ENCODE data around the gene CYP39A1. TPM values are rescaled to one million over a fixed set of nuclear protein-coding genes. Genes with fewer than 3 reads are reported as not detected.

Gene CYP39A1
- total RNA-seq, 2 donors from 2014 or later = 17.6 to 31.2 TPM

DNA sequence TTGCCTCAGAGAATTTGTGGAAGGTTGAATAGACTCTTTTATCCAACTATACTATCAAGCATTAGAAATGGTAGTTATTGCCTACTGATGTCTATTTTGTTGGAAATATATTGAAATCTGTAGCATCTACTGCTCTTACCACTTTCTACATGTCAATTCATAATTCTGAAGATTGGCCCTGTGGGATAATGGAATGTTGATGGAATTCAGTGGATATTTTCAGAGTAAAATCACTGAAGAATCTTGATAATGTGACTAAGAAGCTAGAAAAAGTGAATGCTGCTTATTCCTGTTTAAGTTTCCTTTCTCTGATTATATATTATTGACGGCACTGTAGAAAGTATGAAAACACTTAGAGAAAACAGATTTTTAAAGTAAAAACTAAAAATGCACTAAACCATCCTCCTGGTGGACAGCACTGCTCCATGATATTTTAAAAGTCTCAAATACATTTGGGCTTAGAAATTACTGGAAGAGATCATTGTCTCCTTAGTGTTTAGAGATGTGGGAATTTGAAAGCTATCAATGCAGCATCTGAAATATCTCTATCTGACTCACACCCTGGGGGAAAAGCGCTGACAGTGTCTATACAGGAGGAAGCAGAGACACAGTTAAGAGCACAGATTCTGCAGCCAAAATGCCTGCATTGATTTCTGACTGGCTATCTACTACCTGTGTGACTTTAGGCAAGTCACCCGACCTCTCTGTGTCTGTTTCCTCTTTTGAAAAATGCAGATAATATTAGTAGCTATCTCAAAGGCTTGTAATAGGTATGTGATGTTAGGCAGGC, 123.5 kb downstream of the CYP39A1 start:
- no peak overlapping the region for H3K27ac ChIP-seq
- H3K9me3 ChIP-seq = no peaks in the 10 kb centered on the region
- H3K36me3 ChIP-seq = no peaks in the 10 kb centered on the region
- 91% methylated on average over 3 of the region's 3 CpGs for WGBS
- TF ChIP-seq POLR2A (IDR thresholded peaks at IDR 0.05) (no peak), POLR2AphosphoS5 (IDR thresholded peaks at IDR 0.05) (no peak)
- TF ChIP-seq, protein P1, sequence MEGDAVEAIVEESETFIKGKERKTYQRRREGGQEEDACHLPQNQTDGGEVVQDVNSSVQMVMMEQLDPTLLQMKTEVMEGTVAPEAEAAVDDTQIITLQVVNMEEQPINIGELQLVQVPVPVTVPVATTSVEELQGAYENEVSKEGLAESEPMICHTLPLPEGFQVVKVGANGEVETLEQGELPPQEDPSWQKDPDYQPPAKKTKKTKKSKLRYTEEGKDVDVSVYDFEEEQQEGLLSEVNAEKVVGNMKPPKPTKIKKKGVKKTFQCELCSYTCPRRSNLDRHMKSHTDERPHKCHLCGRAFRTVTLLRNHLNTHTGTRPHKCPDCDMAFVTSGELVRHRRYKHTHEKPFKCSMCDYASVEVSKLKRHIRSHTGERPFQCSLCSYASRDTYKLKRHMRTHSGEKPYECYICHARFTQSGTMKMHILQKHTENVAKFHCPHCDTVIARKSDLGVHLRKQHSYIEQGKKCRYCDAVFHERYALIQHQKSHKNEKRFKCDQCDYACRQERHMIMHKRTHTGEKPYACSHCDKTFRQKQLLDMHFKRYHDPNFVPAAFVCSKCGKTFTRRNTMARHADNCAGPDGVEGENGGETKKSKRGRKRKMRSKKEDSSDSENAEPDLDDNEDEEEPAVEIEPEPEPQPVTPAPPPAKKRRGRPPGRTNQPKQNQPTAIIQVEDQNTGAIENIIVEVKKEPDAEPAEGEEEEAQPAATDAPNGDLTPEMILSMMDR (IDR thresholded peaks at IDR 0.05) = no peak
- no peak for DNase-seq (ENCODE audit: low spot score)
- no peaks in the 10 kb centered on the region for H3K4me1 ChIP-seq (replicated peaks)
- no peak overlapping the region for H3K4me3 ChIP-seq
- intact Hi-C loops (cut with DNase I) = no loop called here
- no peaks in the 10 kb centered on the region for H3K27me3 ChIP-seq (replicated peaks; ENCODE audit: insufficient read depth)

DNA sequence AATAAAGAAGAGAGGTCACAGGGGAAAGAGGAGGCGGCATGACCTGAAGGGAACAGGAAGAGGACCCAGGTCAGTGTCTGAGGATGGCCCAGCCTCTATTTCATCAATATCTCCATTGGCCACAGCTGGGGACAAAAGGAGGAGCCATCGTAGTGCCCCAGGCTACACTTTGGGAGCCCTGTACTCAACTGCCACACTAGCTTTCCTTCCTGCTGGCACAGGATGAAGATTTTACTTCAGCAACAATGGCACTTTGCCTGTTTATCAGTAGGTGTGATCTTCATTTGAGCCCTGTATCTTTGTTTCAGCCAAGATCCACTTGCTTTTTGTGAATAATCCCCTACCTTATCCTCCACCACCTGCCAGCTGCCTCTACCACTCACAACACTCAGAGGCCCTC, 126.0 kb downstream of the CYP39A1 start:
- H3K4me3 ChIP-seq = no peak overlapping the region
- WGBS = 64% methylated on average over 2 of the region's 2 CpGs
- H3K27ac ChIP-seq = no peak overlapping the region
- no peaks in the 10 kb centered on the region for H3K9me3 ChIP-seq
- no peaks in the 10 kb centered on the region for H3K36me3 ChIP-seq
- no peak for DNase-seq (ENCODE audit: low spot score)
- intact Hi-C loops (cut with DNase I) = no loop called here
- H3K27me3 ChIP-seq (replicated peaks; ENCODE audit: insufficient read depth) = no peaks in the 10 kb centered on the region
- no peak for TF ChIP-seq POLR2AphosphoS5 (IDR thresholded peaks at IDR 0.05)
- no peak for TF ChIP-seq POLR2A (IDR thresholded peaks at IDR 0.05)
- TF ChIP-seq, protein P1 (IDR thresholded peaks at IDR 0.05) = no peak
- H3K4me1 ChIP-seq (replicated peaks) = no peaks in the 10 kb centered on the region

DNA sequence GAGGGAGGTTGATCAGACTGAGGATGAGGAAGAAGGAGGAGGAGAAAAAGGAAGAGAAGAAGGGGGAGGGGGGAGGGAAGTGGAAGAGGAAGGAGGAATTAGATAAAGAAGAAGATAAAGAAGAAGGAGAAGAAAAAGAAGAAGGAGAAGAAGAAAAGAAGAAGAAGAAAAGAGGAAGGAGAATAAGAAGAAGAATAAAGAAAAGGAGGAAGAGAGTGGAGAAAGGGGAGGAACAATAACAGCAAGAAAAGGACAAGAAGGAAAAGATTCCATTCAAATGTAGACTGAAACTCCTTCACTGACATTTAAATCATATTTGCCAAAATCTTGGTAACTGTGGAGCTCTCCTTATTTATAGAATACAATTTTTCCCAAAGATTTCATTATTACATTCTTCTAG, 127.0 kb downstream of the CYP39A1 start:
- no peak overlapping the region for H3K27ac ChIP-seq
- intact Hi-C loops (cut with DNase I) = no loop called here
- H3K9me3 ChIP-seq = no peaks in the 10 kb centered on the region
- DNase-seq (ENCODE audit: low spot score) = no peak
- TF ChIP-seq POLR2A (IDR thresholded peaks at IDR 0.05) (no peak), POLR2AphosphoS5 (IDR thresholded peaks at IDR 0.05) (no peak)
- TF ChIP-seq, protein P1 (IDR thresholded peaks at IDR 0.05) = no peak
- no peaks in the 10 kb centered on the region for H3K4me1 ChIP-seq (replicated peaks)
- H3K27me3 ChIP-seq (replicated peaks; ENCODE audit: insufficient read depth) = no peaks in the 10 kb centered on the region
- no peaks in the 10 kb centered on the region for H3K36me3 ChIP-seq
- no peak overlapping the region for H3K4me3 ChIP-seq

DNA sequence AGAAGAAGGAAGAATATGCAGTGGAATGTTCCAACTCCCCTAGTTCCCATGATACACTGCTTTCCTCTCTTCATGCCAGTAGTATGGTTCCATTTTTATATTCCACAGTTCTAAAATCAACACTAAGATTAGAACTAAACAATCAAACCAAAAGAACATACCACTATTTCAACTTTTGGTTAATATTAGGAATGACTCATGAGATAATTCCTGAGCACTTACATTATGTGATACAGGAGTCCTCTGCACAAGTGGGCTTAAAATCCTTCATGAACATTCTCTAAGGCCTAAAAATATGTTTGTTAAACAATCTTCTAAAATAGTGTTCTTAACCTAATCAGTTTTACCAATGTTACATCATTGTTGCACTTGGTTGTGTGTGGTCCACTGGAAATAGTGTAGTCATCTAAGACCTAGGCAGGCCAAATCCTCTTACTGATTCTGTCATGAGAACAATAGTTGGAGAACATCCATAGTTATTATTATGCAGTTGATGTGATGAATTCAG, 131.1 kb downstream of the CYP39A1 start:
- no peak overlapping the region for H3K4me3 ChIP-seq
- H3K27ac ChIP-seq = no peak overlapping the region
- H3K4me1 ChIP-seq (replicated peaks) = no peaks in the 10 kb centered on the region
- TF ChIP-seq, protein P1 (IDR thresholded peaks at IDR 0.05) = no peak
- TF ChIP-seq POLR2AphosphoS5 (IDR thresholded peaks at IDR 0.05) (no peak), POLR2A (IDR thresholded peaks at IDR 0.05) (no peak)
- DNase-seq (ENCODE audit: low spot score) = no peak
- intact Hi-C loops (cut with DNase I) = no loop called here
- no peaks in the 10 kb centered on the region for H3K36me3 ChIP-seq
- no peaks in the 10 kb centered on the region for H3K9me3 ChIP-seq
- H3K27me3 ChIP-seq (replicated peaks; ENCODE audit: insufficient read depth) = no peaks in the 10 kb centered on the region

DNA sequence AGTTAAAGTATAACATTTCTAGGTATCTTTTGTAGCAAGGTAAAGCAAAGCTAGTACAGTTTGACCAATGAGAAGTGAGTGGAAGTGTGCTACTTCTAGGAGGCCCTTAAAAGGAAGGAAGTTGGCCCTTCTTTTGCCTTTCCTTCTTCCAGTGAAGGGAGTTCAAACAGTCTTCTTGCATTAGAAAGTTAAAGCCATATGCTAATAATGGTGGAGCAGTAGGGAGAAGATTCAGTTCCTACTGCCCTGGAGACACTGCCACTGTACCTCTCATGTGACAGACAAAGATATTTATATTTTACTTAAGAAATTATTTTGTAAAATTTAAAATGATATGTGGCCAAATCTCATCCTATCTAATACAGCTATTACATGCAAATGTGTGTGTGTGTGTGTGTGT, 135.4 kb downstream of the CYP39A1 start:
- Histone ChIP-seq H3K4me3 (no peak overlapping the region), H3K27ac (no peak overlapping the region), H3K27me3 (replicated peaks; ENCODE audit: insufficient read depth) (no peaks in the 10 kb centered on the region), H3K4me1 (replicated peaks) (no peaks in the 10 kb centered on the region), H3K9me3 (no peaks in the 10 kb centered on the region), H3K36me3 (no peaks in the 10 kb centered on the region)
- TF ChIP-seq, protein P1 (IDR thresholded peaks at IDR 0.05) = no peak
- no peak for TF ChIP-seq POLR2AphosphoS5 (IDR thresholded peaks at IDR 0.05)
- TF ChIP-seq POLR2A (IDR thresholded peaks at IDR 0.05) = no peak
- intact Hi-C loops (cut with DNase I) = no loop called here
- DNase-seq (ENCODE audit: low spot score) = no peak

Data from prostate gland (tissue), 2 donors.